ENCODE data around the gene GNRH2.
"Not testable (repeated sequence)": the region's sequence is repeated elsewhere in the genome, so short reads cannot be mapped to it uniquely, and the experiment has no call there.

GNRH2 gene

DNA sequence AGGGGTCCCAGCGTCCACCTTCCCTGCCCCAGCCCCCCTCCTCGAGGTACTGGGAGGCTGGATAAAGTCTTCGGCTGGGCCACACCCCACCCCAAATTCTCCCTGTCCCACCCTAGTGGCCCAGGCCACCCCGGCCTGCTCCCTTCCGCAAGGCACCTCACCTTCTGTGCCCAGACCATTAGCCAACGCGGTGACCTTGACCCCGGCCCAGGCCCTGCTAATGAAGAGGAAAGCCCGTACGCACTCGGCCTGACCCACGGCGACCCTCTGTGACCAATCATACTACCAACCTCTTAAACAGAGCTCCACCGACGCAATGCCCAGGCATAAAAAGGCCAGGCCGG is 27.8 kb downstream of the GNRH2 start:
- no peak overlapping the region for H3K27ac ChIP-seq
- TF ChIP-seq CTCF (conservative IDR thresholded peaks at IDR 0.05) (no peak), ZFX (IDR thresholded peaks at IDR 0.05) (no peak)

DNA sequence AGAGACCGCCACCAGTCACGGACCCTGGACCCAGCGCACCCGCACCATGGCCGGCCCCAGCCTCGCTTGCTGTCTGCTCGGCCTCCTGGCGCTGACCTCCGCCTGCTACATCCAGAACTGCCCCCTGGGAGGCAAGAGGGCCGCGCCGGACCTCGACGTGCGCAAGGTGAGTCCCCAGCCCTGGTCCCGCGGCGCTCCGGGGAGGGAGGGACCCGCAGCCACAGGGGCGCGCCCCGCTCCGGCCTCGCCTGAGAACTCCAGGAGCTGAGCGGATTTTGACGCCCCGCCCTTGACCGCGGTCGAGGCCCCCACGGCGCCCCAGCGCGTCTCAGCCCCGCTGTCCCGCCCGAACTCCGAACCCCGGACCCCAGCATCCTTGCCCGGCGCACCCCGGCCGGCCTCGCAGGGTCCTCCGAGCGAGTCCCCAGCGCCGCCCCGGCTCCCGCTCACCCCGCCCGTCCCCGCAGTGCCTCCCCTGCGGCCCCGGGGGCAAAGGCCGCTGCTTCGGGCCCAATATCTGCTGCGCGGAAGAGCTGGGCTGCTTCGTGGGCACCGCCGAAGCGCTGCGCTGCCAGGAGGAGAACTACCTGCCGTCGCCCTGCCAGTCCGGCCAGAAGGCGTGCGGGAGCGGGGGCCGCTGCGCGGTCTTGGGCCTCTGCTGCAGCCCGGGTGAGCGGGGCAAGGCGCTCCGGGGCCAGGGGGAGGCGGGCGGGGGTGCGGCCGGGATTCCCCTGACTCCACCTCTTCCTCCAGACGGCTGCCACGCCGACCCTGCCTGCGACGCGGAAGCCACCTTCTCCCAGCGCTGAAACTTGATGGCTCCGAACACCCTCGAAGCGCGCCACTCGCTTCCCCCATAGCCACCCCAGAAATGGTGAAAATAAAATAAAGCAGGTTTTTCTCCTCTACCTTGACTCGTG is 28.4 kb downstream of the GNRH2 start, which contains the start of gene OXT:
Gene OXT (plus strand): TSS at position 11 of the 920 bp plus-strand sequence. CDS start 36 bp downstream, at position 47.
- TF ChIP-seq ZFX (IDR thresholded peaks at IDR 0.05), result no peak
- no peak for TF ChIP-seq CTCF (conservative IDR thresholded peaks at IDR 0.05)
- no peak within 1 kb of the TSS for H3K27ac ChIP-seq

DNA sequence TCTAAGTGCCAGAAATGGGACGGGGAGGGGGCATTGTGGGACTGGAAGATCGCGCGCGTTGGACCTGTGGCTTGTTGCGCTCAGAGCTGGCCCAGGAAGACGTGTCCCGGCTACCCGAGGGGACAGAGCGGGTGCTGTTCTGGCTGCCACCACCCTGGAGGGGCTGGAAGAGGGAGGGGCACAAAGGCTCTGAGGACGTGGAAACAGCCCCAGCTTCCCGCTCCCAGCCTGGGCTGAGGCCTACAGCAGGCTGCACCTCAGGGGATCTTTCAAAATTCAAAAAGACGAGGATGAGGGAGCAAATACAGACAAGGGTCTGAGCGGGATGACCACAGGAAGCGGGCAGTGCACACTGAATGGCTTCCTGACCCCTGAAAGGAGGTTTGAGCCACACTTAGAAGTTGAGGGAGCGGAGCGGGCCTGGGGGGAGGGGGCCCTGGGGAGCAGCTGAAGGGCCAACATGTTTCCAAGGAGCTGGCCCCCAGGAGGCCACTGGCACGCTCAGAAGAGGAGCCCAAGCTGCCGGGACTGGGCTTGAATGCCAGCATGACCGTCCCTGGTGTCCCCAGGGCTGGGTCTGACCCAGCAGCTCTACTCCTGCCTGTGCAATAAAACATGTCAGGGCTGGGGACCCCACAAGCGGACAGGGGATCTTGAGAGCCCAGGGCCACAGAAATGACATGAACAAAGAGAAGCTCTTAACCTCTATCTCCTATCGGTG is 29.3 kb downstream of the GNRH2 start:
- no peak for TF ChIP-seq CTCF (conservative IDR thresholded peaks at IDR 0.05)
- H3K27ac ChIP-seq, result no peak overlapping the region

DNA sequence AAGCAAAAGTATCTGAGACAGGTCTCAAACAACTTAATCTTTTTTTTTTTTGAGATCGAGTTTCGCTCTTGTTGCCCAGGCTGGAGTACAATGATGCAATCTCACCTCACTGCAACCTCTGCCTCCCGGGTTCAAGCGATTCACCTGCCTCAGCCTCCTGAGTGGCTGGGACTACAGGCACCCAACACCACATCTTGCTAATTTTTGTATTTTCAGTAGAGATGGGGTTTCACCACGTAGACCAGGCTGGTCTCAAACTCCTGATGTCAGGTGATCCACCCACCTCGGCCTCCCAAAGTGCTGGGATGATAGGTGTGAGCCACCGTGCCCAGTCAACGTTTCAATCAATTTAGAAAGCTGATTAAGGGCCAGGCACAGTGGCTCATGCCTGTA is 29.8 kb downstream of the GNRH2 start:
- H3K27ac ChIP-seq, result not testable (repeated sequence)

- H3K27ac ChIP-seq, result no peak overlapping the region
Observed at GRCh38 chr20:3074812-3075211, 31.4 kb downstream of the GNRH2 start.

DNA sequence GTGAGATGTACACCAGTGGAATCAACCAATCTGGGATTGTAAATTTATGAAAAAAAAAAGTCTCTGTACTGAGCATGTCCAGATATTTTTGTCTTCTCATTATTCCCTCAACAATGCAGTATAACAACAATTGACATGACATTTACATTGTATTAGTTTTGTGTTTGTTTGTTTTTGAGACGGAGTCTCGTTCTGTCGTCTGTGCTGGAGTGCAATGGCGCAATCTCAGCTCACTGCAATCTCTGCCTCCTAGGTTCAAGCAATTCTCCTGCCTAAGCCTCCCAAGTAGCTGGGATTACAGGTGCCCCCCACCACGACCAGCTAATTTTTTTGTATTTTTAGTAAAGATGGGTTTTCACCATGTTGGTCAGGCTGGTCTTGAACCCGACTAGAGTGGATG is 31.9 kb downstream of the GNRH2 start:
- H3K27ac ChIP-seq, result not testable (repeated sequence)

More at GRCh38 chr20:3074812-3075211, 31.4 kb downstream of the GNRH2 start:
- TF ChIP-seq ZFX (IDR thresholded peaks at IDR 0.05) (no peak), CTCF (conservative IDR thresholded peaks at IDR 0.05) (no peak)

- H3K27ac ChIP-seq, result no peak overlapping the region
- TF ChIP-seq CTCF (conservative IDR thresholded peaks at IDR 0.05), result no peak
- no peak for TF ChIP-seq ZFX (IDR thresholded peaks at IDR 0.05)
Observed at GRCh38 chr20:3077618-3078134, 34.3 kb downstream of the GNRH2 start.

DNA sequence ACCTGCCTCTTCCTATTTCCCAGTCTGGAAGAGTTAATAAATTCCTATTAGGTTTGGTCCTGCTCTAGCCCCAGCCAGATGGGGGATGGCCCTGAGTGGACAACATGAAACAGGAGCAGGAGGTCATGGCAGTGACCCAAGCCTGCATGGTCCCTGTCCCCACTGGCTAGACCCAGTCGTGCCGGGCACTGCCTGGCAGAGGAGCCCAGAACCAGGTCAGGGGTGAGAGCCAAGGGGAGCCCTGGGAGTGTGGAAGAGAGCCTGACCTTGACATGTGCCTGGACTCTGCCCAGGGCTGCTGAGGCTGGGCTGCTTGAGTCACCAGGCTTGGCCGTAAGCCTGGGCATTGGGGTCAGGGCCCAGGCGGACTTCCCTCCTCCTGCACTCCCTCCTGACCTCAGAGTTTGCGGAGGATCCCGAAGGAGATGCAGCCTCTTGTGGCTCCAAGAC is 37.5 kb downstream of the GNRH2 start:
- TF ChIP-seq CTCF (conservative IDR thresholded peaks at IDR 0.05) (no peak), ZFX (IDR thresholded peaks at IDR 0.05) (no peak)
- H3K27ac ChIP-seq, result no peak overlapping the region

Measured in C4-2B (cell line).